H54 (cell line): ENCODE data around the gene TRIM22.

Experiments used
- DNase-seq: peaks from one replicate; pipeline ENCODE4 v3.0.0; 2011; ENCODE audit warnings: low spot score, mixed read lengths; ENCODE audit not compliant: insufficient read length
- FAIRE-seq: peaks from 3 replicates; lab custom pipeline; 2011; peaks lifted over from hg19 to GRCh38; lab: Jason Lieb, UNC
- POLR2A ChIP-seq: IDR thresholded peaks from 2 replicates; pipeline ENCODE4 v1.6.1; 2011; ENCODE audit warnings: low read depth, mild to moderate bottlenecking, low read length

The TRIM22 gene

DNA sequence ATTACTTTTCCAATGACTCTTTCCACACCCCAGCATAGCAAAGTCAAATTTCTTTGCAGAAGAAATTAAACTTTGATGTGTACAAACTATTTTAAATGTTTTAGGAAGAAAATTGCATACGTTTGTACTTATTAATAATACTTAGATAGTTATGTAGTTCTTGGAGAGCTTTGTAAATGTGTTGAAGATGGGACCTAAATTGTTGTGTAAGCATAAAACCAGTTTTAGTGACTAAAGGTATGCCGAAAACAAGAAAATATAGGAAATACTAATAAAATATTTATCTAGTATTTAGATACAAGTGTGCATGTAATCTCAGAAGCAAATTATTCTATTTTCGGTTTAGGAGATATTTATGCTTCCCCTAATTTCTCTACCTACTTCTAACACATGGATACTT lies 60.2 kb downstream of the TRIM22 start:
- TF ChIP-seq POLR2A: no peak
- DNase-seq (no peak), FAIRE-seq (no peak)

DNA sequence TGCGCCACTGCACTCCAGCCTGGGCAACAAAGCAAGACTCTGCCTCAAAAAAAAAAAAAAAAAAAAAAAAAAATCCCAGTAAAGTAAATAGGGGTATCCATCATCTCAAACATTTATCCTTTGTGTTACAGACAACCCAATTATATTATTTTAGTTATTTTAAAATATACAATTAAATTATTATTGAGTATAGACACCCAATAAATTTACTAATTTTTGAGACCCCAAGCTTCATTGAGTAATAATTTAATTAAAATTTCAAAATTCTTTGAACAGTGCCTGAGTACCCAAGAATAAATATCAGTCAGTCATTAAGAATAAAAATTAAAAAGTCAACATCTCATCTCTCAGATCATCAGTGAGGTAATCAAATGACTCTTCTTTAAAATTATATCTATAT lies 64.4 kb downstream of the TRIM22 start, which contains the start of gene OR52N4:
OR52N4 (plus strand) TSS at position 301 of the 400 bp plus-strand sequence. CDS start 498 bp downstream, outside the sequence.
- DNase-seq (no peak), FAIRE-seq (no peak)
- TF ChIP-seq POLR2A: no peak
